ENCODE data around the gene NLGN4X. TPM values are rescaled to one million over a fixed set of nuclear protein-coding genes. Genes with fewer than 3 reads are reported as not detected.

The NLGN4X gene
- total RNA-seq, 2 experiments from 2014 or later, result not detected

DNA sequence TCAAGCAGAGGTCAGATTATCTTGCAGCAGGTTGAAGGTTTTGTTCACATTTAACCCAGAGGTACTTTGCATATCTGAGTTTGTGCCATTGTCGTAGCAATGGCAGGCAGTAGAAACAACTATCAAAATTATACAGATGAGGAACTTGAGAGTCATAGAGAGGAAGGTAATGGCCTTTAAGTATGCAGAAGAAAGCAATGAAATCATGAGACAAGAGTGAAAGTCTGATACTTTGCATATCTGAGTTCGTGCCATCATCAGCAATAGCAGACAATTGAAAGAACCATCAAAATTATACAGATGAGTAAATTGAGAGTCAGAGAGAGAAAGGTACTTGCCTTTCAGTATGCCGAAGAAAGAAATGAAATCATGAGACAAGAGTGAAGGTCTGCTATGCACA lies 154.1 kb downstream of the NLGN4X start:
- intact Hi-C loops (cut with micrococcal nuclease), result no loop called here
- POLR2A ChIA-PET, result no interaction called here
- H3K4me3 Mint-ChIP-seq, result no peak overlapping the region
- DNase-seq, result no peak
- no peak for ATAC-seq
- CTCF ChIA-PET, result no interaction called here
- H3K4me1 Mint-ChIP-seq (ENCODE audit: low read depth), result no peaks in the 10 kb centered on the region
- H3K27ac Mint-ChIP-seq, result no peak overlapping the region
- no peak for TF ChIP-seq CTCF (IDR thresholded peaks at IDR 0.05)
- no peaks in the 10 kb centered on the region for H3K9me3 Mint-ChIP-seq
- no peaks in the 10 kb centered on the region for H3K27me3 Mint-ChIP-seq
- H3K36me3 Mint-ChIP-seq (ENCODE audit: low read depth), result no peaks in the 10 kb centered on the region

GRCh38 chrX:6071731-6072130 lies 156.9 kb downstream of the NLGN4X start:
- no peaks in the 10 kb centered on the region for H3K36me3 Mint-ChIP-seq (ENCODE audit: low read depth)
- no peaks in the 10 kb centered on the region for H3K4me1 Mint-ChIP-seq (ENCODE audit: low read depth)
- no peaks in the 10 kb centered on the region for H3K9me3 Mint-ChIP-seq
- no peak overlapping the region for H3K4me3 Mint-ChIP-seq
- no peaks in the 10 kb centered on the region for H3K27me3 Mint-ChIP-seq
- ATAC-seq, result no peak
- CTCF ChIA-PET, result interaction anchor here (1.0 kb wide), 1 partner anchor 14 kb away, joined by 3 read pairs; no protein-coding TSS in a partner anchor
- intact Hi-C loops (cut with micrococcal nuclease), result no loop called here
- no peak for TF ChIP-seq CTCF (IDR thresholded peaks at IDR 0.05)
- H3K27ac Mint-ChIP-seq, result no peak overlapping the region
- no peak for DNase-seq
- POLR2A ChIA-PET, result no interaction called here

DNA sequence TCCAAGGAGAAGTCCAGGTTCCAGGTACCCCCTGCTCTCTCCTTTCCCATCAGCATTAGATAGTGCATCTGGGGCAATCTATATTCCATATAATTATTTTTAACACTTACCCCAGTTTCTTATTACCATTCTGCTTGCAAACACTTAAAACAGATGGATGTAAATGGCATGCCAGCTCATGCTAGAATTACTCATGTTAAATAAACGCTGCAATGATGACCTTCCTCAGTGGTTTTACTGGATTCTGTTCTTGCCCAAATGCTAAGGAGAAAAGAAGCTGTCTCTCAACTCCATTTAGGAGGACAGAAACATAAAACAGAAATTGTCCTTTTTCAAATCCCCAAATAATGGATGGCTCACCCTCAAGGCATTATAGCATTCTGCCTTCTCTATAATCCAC lies 161.1 kb downstream of the NLGN4X start:
- Mint-ChIP-seq H3K27ac (no peak overlapping the region), H3K4me1 (ENCODE audit: low read depth) (no peaks in the 10 kb centered on the region), H3K4me3 (no peak overlapping the region), H3K9me3 (no peaks in the 10 kb centered on the region), H3K36me3 (ENCODE audit: low read depth) (no peaks in the 10 kb centered on the region), H3K27me3 (no peaks in the 10 kb centered on the region)
- ChIA-PET CTCF (no interaction called here), POLR2A (no interaction called here)
- TF ChIP-seq CTCF (IDR thresholded peaks at IDR 0.05), result no peak
- DNase-seq, result no peak
- intact Hi-C loops (cut with micrococcal nuclease), result no loop called here
- ATAC-seq, result no peak

GRCh38 chrX:6053141-6053540 lies 175.5 kb downstream of the NLGN4X start:
- H3K36me3 Mint-ChIP-seq (ENCODE audit: low read depth), result no peaks in the 10 kb centered on the region
- no peak for TF ChIP-seq CTCF (IDR thresholded peaks at IDR 0.05)
- H3K9me3 Mint-ChIP-seq, result no peaks in the 10 kb centered on the region
- DNase-seq (no peak), ATAC-seq (no peak)
- POLR2A ChIA-PET, result no interaction called here
- H3K27ac Mint-ChIP-seq, result no peak overlapping the region
- intact Hi-C loops (cut with micrococcal nuclease), result no loop called here
- H3K27me3 Mint-ChIP-seq, result no peaks in the 10 kb centered on the region
- CTCF ChIA-PET, result no interaction called here
- H3K4me3 Mint-ChIP-seq, result no peak overlapping the region
- no peaks in the 10 kb centered on the region for H3K4me1 Mint-ChIP-seq (ENCODE audit: low read depth)

DNA sequence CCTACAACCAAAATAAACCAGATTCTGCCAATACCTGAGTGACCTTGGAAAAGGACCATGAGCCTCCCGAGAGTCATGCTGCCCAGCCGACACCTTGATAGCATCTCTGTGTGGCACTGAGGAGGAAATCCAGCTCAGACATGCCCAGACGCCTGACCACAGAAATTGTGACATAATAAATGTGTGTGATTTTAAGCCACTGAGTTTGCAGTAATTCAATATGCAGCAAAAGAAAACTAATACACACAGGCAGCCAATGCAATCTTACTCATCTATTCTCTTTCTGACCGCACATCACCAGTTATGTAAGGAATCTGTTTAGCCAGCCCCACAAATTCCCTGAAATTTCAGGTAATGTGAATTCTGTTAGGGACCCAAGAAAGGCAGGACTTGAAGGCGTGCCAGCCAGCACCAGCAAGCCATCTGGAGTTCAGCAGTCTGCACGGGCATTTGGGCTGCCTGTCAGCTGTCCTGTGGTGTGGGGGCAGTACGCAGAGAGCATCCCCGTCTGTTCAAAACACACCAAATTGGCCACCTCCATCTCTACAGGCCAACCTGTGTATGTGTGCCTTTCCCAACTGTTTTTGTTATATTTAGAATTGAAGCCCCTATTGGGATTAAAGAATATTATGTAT lies 176.4 kb downstream of the NLGN4X start:
- ChIA-PET CTCF (no interaction called here), POLR2A (no interaction called here)
- no peak overlapping the region for H3K4me3 Mint-ChIP-seq
- H3K36me3 Mint-ChIP-seq (ENCODE audit: low read depth), result no peaks in the 10 kb centered on the region
- no peaks in the 10 kb centered on the region for H3K9me3 Mint-ChIP-seq
- H3K27me3 Mint-ChIP-seq, result no peaks in the 10 kb centered on the region
- ATAC-seq (no peak), DNase-seq (no peak)
- no peak overlapping the region for H3K27ac Mint-ChIP-seq
- no peaks in the 10 kb centered on the region for H3K4me1 Mint-ChIP-seq (ENCODE audit: low read depth)
- intact Hi-C loops (cut with micrococcal nuclease), result no loop called here
- TF ChIP-seq CTCF (IDR thresholded peaks at IDR 0.05), result no peak

All from activated CD8-positive, alpha-beta T cell treated with anti-CD3 and anti-CD28 coated beads for 36 hours (primary cell).